HG03139 (cell line): ENCODE measurements around the gene PUS10.
"Not testable (repeated sequence)": the region's sequence is repeated elsewhere in the genome, so short reads cannot be mapped to it uniquely, and the experiment has no call there.

ENCODE experiments used
- ATAC-seq: cut with Tn5 transposase; IDR thresholded peaks from one replicate; pipeline ENCODE4 v1.9.1; 2021; ENCODE audit not compliant: unreplicated experiment

The PUS10 gene

GRCh38 chr2:61013382-61013781 lies 4.7 kb downstream of the PUS10 start:
- no peak for ATAC-seq

GRCh38 chr2:61012303-61012702 lies 5.8 kb downstream of the PUS10 start:
- ATAC-seq: not testable (repeated sequence)

- no peak for ATAC-seq
Measured at GRCh38 chr2:61011678-61012077, 6.4 kb downstream of the PUS10 start.

- ATAC-seq: no peak
Measured at GRCh38 chr2:61009355-61009754, 8.7 kb downstream of the PUS10 start.

GRCh38 chr2:61006486-61007105 lies 11.5 kb downstream of the PUS10 start:
- no peak for ATAC-seq

- no peak for ATAC-seq
Measured at GRCh38 chr2:61005736-61006135, 12.3 kb downstream of the PUS10 start.

- ATAC-seq: no peak
Measured at GRCh38 chr2:60998628-60999545, 19.2 kb downstream of the PUS10 start.

- no peak for ATAC-seq
Measured at GRCh38 chr2:60994131-60994530, 23.9 kb downstream of the PUS10 start.

GRCh38 chr2:60992985-60993392 lies 25.1 kb downstream of the PUS10 start:
- ATAC-seq: peak; percentile 96

- ATAC-seq: no peak
Measured at GRCh38 chr2:60991644-60992043, 26.4 kb downstream of the PUS10 start.

- no peak for ATAC-seq
Measured at GRCh38 chr2:60989259-60989658, 28.8 kb downstream of the PUS10 start.

GRCh38 chr2:60987656-60988055 lies 30.4 kb downstream of the PUS10 start:
- ATAC-seq: not testable (repeated sequence)

- ATAC-seq: no peak
Measured at GRCh38 chr2:60987041-60987440, 31.0 kb downstream of the PUS10 start.

GRCh38 chr2:60984720-60985119 lies 33.3 kb downstream of the PUS10 start:
- no peak for ATAC-seq

- not testable (repeated sequence) for ATAC-seq
Measured at GRCh38 chr2:60982066-60982465, 36.0 kb downstream of the PUS10 start.

- no peak for ATAC-seq
Measured at GRCh38 chr2:60980071-60980815, 37.8 kb downstream of the PUS10 start.

GRCh38 chr2:60979231-60979630 lies 38.8 kb downstream of the PUS10 start:
- no peak for ATAC-seq

- ATAC-seq: no peak
Measured at GRCh38 chr2:60977562-60977895, 40.5 kb downstream of the PUS10 start.

- no peak for ATAC-seq
Measured at GRCh38 chr2:60976875-60977561, 41.0 kb downstream of the PUS10 start.

GRCh38 chr2:60976256-60976850 lies 41.7 kb downstream of the PUS10 start:
- no peak for ATAC-seq

- ATAC-seq: no peak
Measured at GRCh38 chr2:60974652-60975051, 43.4 kb downstream of the PUS10 start.
